Measurements from ENCODE around the gene ABCA4. TPM values are rescaled to one million over a fixed set of nuclear protein-coding genes. Genes with fewer than 3 reads are reported as not detected.

ABCA4 gene
- total RNA-seq, 1 experiment from 2014 or later: 0.22 TPM

- no peak for DNase-seq (ENCODE audit: low read depth, low spot score)
- Histone ChIP-seq H4K20me1 (ENCODE audit: insufficient read depth) (no peaks in the 10 kb centered on the region), H3K36me3 (ENCODE audit: control insufficient read depth in 1 of 2, insufficient read depth in 2 of 2, low read length in 2 of 2) (no peaks in the 10 kb centered on the region), H3K27ac (ENCODE audit: low read depth, low read length) (no peak overlapping the region), H3K4me2 (ENCODE audit: low read length) (no peak overlapping the region), H3K9ac (ENCODE audit: low read length) (no peak overlapping the region), H3K9me2 (ENCODE audit: insufficient read depth) (no peaks in the 10 kb centered on the region), H3K4me3 (replicated peaks in 1 of 2; ENCODE audit: low read depth in 1 of 2, low read length in 2 of 2) (no peak overlapping the region), H3K9me3 (ENCODE audit: control insufficient read depth in 1 of 2, insufficient read depth in 1 of 2, low read depth in 1 of 2, low read length in 2 of 2) (no peaks in the 10 kb centered on the region), H3K27me3 (ENCODE audit: insufficient read depth, low read length) (no peaks in the 10 kb centered on the region), H3K79me2 (ENCODE audit: insufficient read depth, low read length) (no peaks in the 10 kb centered on the region), H3K4me1 (ENCODE audit: control insufficient read depth in 1 of 2, insufficient read depth in 2 of 2, low read length in 2 of 2) (no peaks in the 10 kb centered on the region), H2AFZ (ENCODE audit: low read depth, low read length, poor library complexity, severe bottlenecking) (no peak overlapping the region)
- TF ChIP-seq CTCF (IDR thresholded peaks at IDR 0.05 in 2 of 3, conservative IDR thresholded peaks at IDR 0.05 in 1 of 3; ENCODE audit: borderline replicate concordance in 1 of 3, insufficient read depth in 1 of 3, low read depth in 2 of 3, low read length in 2 of 3) (no peak), POLR2AphosphoS5 (IDR thresholded peaks at IDR 0.05; ENCODE audit: low read depth, low read length) (no peak), POLR2A (IDR thresholded peaks at IDR 0.05; ENCODE audit: borderline replicate concordance, extremely low read depth, insufficient read depth, insufficient read length) (no peak), ATF3 (IDR thresholded peaks at IDR 0.05) (no peak), EZH2phosphoT487 (IDR thresholded peaks at IDR 0.05; ENCODE audit: borderline replicate concordance) (no peak), EZH2 (IDR thresholded peaks at IDR 0.05) (no peak), EGR1 (IDR thresholded peaks at IDR 0.05; ENCODE audit: low read depth) (no peak), ZNF274 (IDR thresholded peaks at IDR 0.05; ENCODE audit: low read depth, low read length) (no peak), RAD21 (IDR thresholded peaks at IDR 0.05; ENCODE audit: low read depth) (no peak), TCF7L2 (IDR thresholded peaks at IDR 0.05; ENCODE audit: borderline replicate concordance, extremely low read depth, insufficient read depth, insufficient read length) (no peak), REST (IDR thresholded peaks at IDR 0.05; ENCODE audit: low read depth) (no peak), SIN3A (IDR thresholded peaks at IDR 0.05; ENCODE audit: low read depth) (no peak), JUND (IDR thresholded peaks at IDR 0.05) (no peak), YY1 (IDR thresholded peaks at IDR 0.05; ENCODE audit: extremely low read depth, insufficient replicate concordance, low read depth, low read length) (no peak)
- TF ChIP-seq, protein P1, sequence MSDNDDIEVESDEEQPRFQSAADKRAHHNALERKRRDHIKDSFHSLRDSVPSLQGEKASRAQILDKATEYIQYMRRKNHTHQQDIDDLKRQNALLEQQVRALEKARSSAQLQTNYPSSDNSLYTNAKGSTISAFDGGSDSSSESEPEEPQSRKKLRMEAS (IDR thresholded peaks at IDR 0.05): no peak
- intact Hi-C loops (cut with micrococcal nuclease): no loop called here
- POLR2A ChIA-PET: no interaction called here
- CTCF ChIA-PET: no interaction called here
- ATAC-seq: no peak
- RAD21 ChIA-PET (ENCODE audit: low non-redundant PET in 1 of 2, low total read pairs in 2 of 2, uncharacterized antibody in 2 of 2, unreplicated experiment in 2 of 2): no interaction called here
- BruUV-seq (replicated peaks): no TSS peak
Measured at GRCh38 chr1:93972341-93972740, 148.6 kb downstream of the ABCA4 start.
